Endothelial cell (in vitro differentiated cells): ENCODE data around the gene FBXL20. TPM values are rescaled to one million over a fixed set of nuclear protein-coding genes. Genes with fewer than 3 reads are reported as not detected.

Experiments used
- DNase-seq: peaks from one replicate; pipeline ENCODE4 v3.0.0; 2021; ENCODE audit warnings: low spot score
- H3K27ac Mint-ChIP-seq: one replicate; pipeline ENCODE4 v1.8.0; 2021; ENCODE audit warnings: mixed read lengths, inconsistent platforms; ENCODE audit not compliant: unreplicated experiment
- H3K27me3 Mint-ChIP-seq: one replicate; pipeline ENCODE4 v1.8.0; 2021; ENCODE audit warnings: mild to moderate bottlenecking, moderate library complexity, mixed read lengths, inconsistent platforms; ENCODE audit not compliant: unreplicated experiment
- H3K36me3 Mint-ChIP-seq: one replicate; pipeline ENCODE4 v1.8.0; 2021; ENCODE audit warnings: mild to moderate bottlenecking, low read depth, mixed read lengths, inconsistent platforms; ENCODE audit not compliant: unreplicated experiment
- H3K4me1 Mint-ChIP-seq: one replicate; pipeline ENCODE4 v1.8.0; 2021; ENCODE audit warnings: mild to moderate bottlenecking, mixed read lengths, inconsistent platforms; ENCODE audit not compliant: unreplicated experiment
- H3K4me3 Mint-ChIP-seq: one replicate; pipeline ENCODE4 v1.8.0; 2021; ENCODE audit warnings: mild to moderate bottlenecking, mixed read lengths, inconsistent platforms; ENCODE audit not compliant: unreplicated experiment
- H3K9me3 Mint-ChIP-seq: one replicate; pipeline ENCODE4 v1.8.0; 2021; ENCODE audit warnings: mixed read lengths, inconsistent platforms; ENCODE audit not compliant: unreplicated experiment
- CTCF ChIP-seq: fragments of 200-600 bp; sonication (generic); IDR thresholded peaks from one replicate; pipeline ENCODE4 v1.5.0; 2021; ENCODE audit warnings: antibody characterized with exemption; ENCODE audit not compliant: unreplicated experiment
- total RNA-seq: library from RNA; stranded (reverse); fragmentation: NEBNext Ultra II Directional; extraction: Animal tissue kit (Norgen Biotek cat#: 25700); gene quantifications from one replicate; pipeline ENCODE4 v1.2.1, GENCODE V29; 2021; ENCODE audit not compliant: unreplicated experiment

Gene FBXL20
- total RNA-seq, 1 donor from 2014 or later, result 26.6 TPM

- Mint-ChIP-seq H3K9me3 (no peaks in the 10 kb centered on the region), H3K36me3 (peaks cover 2% of the 10 kb centered on the region), H3K4me1 (peaks cover 2% of the 10 kb centered on the region), H3K27ac (no peak overlapping the region), H3K4me3 (no peak overlapping the region), H3K27me3 (no peaks in the 10 kb centered on the region)
- DNase-seq, result no peak
- no peak for TF ChIP-seq CTCF
Observed at GRCh38 chr17:39276113-39276512, 125.3 kb downstream of the FBXL20 start.

- no peak for TF ChIP-seq CTCF
- H3K27me3 Mint-ChIP-seq, result no peaks in the 10 kb centered on the region
- H3K36me3 Mint-ChIP-seq, result peaks cover 8% of the 10 kb centered on the region
- H3K27ac Mint-ChIP-seq, result no peak overlapping the region
- H3K4me1 Mint-ChIP-seq, result no peaks in the 10 kb centered on the region
- H3K9me3 Mint-ChIP-seq, result no peaks in the 10 kb centered on the region
- DNase-seq, result no peak
- H3K4me3 Mint-ChIP-seq, result no peak overlapping the region
Observed at GRCh38 chr17:39271546-39271945, 129.9 kb downstream of the FBXL20 start.

- no peaks in the 10 kb centered on the region for H3K9me3 Mint-ChIP-seq
- H3K27me3 Mint-ChIP-seq, result no peaks in the 10 kb centered on the region
- no peak overlapping the region for H3K27ac Mint-ChIP-seq
- no peak for TF ChIP-seq CTCF
- no peaks in the 10 kb centered on the region for H3K4me1 Mint-ChIP-seq
- peaks cover 8% of the 10 kb centered on the region for H3K36me3 Mint-ChIP-seq
- DNase-seq, result no peak
- H3K4me3 Mint-ChIP-seq, result no peak overlapping the region
Observed at GRCh38 chr17:39270923-39271322, 130.5 kb downstream of the FBXL20 start.

GRCh38 chr17:39264119-39264518 is 137.3 kb downstream of the FBXL20 start:
- no peaks in the 10 kb centered on the region for H3K9me3 Mint-ChIP-seq
- H3K4me1 Mint-ChIP-seq, result no peaks in the 10 kb centered on the region
- TF ChIP-seq CTCF, result no peak
- H3K4me3 Mint-ChIP-seq, result no peak overlapping the region
- DNase-seq, result no peak
- H3K36me3 Mint-ChIP-seq, result peaks cover 28% of the 10 kb centered on the region
- no peak overlapping the region for H3K27ac Mint-ChIP-seq
- H3K27me3 Mint-ChIP-seq, result peaks cover 2% of the 10 kb centered on the region

- peak; percentile 36 for TF ChIP-seq CTCF
- Mint-ChIP-seq H3K27me3 (peaks cover 4% of the 10 kb centered on the region), H3K4me3 (no peak overlapping the region), H3K4me1 (no peaks in the 10 kb centered on the region), H3K27ac (peak overlapping the region; percentile 3), H3K36me3 (peaks cover 39% of the 10 kb centered on the region), H3K9me3 (no peaks in the 10 kb centered on the region)
- DNase-seq, result peak; percentile 38
Observed at GRCh38 chr17:39261286-39261685, 140.1 kb downstream of the FBXL20 start.
